DND-41 (cell line): ENCODE results near the gene UHRF1.

ENCODE experiments used
- EZH2 ChIP-seq: IDR thresholded peaks from 3 replicates; pipeline ENCODE4 v1.6.1; 2012; ENCODE audit warnings: borderline replicate concordance, low read depth, mild to moderate bottlenecking, moderate library complexity, low read length, inconsistent platforms; ENCODE audit not compliant: severe bottlenecking
- TF ChIP-seq, protein P1 (sequence below): IDR thresholded peaks from 2 replicates; pipeline ENCODE4 v1.5.1; 2012; ENCODE audit warnings: borderline replicate concordance, low read length, moderate library complexity, mild to moderate bottlenecking; ENCODE audit not compliant: poor library complexity, severe bottlenecking; ENCODE audit errors: extremely low read depth

DNA sequence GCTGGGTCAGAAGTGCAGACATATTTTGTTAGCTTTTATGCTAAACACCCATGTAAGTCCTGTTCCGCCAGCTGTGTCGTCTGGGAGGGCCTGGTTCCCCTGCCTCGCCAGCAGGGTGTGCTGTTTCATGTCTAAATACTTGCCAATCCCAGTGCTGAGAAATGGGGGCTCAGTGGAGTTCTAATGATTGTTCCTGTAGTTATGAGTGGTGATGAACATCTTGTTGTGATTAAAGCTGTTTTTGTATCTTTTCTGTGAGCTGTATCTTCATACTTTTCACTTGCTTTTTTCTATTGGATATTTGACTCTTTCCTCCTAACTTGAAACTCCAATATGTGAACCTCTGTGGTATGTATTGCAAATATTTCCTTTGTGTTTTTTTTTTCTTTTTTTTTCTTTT is 92.3 kb downstream of the UHRF1 start:
- TF ChIP-seq, protein P1, sequence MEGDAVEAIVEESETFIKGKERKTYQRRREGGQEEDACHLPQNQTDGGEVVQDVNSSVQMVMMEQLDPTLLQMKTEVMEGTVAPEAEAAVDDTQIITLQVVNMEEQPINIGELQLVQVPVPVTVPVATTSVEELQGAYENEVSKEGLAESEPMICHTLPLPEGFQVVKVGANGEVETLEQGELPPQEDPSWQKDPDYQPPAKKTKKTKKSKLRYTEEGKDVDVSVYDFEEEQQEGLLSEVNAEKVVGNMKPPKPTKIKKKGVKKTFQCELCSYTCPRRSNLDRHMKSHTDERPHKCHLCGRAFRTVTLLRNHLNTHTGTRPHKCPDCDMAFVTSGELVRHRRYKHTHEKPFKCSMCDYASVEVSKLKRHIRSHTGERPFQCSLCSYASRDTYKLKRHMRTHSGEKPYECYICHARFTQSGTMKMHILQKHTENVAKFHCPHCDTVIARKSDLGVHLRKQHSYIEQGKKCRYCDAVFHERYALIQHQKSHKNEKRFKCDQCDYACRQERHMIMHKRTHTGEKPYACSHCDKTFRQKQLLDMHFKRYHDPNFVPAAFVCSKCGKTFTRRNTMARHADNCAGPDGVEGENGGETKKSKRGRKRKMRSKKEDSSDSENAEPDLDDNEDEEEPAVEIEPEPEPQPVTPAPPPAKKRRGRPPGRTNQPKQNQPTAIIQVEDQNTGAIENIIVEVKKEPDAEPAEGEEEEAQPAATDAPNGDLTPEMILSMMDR: peak; percentile 90
- TF ChIP-seq EZH2: no peak
